PFSK-1 (cell line): ENCODE data around the gene IQCE.

Experiments used
- POLR2AphosphoS5 ChIP-seq: IDR thresholded peaks from 2 replicates; pipeline ENCODE4 v1.6.1; 2012; ENCODE audit warnings: low read depth, mild to moderate bottlenecking, control low read depth, low read length, moderate library complexity
- REST ChIP-seq, 2 experiments: IDR thresholded peaks; 2 replicates each; pipeline versions ENCODE4 v1.6.1 to v1.8.0; 2011 to 2012; ENCODE audit warnings: low read depth in 2 of 2, low read length in 2 of 2, control low read depth in 1 of 2, inconsistent platforms in 1 of 2, mild to moderate bottlenecking in 1 of 2, moderate library complexity in 1 of 2; ENCODE audit not compliant: insufficient read depth in 1 of 2
- SIN3A ChIP-seq: IDR thresholded peaks from 2 replicates; pipeline ENCODE4 v1.6.1; 2012; ENCODE audit warnings: mild to moderate bottlenecking, low read length, moderate library complexity, borderline replicate concordance; ENCODE audit not compliant: insufficient read depth

GRCh38 chr7:2613098-2613930 is 54.5 kb downstream of the IQCE start:
- TF ChIP-seq POLR2AphosphoS5 (no peak), SIN3A (no peak), REST (IDR thresholded peaks at IDR 0.05; ENCODE audit: insufficient read depth in 1 of 2, low read depth in 2 of 2, low read length in 2 of 2) (no peak)
